ENCODE results near the gene LUC7L2.
"Not testable (repeated sequence)": the region's sequence is repeated elsewhere in the genome, so short reads cannot be mapped to it uniquely, and the experiment has no call there.

The LUC7L2 gene

DNA sequence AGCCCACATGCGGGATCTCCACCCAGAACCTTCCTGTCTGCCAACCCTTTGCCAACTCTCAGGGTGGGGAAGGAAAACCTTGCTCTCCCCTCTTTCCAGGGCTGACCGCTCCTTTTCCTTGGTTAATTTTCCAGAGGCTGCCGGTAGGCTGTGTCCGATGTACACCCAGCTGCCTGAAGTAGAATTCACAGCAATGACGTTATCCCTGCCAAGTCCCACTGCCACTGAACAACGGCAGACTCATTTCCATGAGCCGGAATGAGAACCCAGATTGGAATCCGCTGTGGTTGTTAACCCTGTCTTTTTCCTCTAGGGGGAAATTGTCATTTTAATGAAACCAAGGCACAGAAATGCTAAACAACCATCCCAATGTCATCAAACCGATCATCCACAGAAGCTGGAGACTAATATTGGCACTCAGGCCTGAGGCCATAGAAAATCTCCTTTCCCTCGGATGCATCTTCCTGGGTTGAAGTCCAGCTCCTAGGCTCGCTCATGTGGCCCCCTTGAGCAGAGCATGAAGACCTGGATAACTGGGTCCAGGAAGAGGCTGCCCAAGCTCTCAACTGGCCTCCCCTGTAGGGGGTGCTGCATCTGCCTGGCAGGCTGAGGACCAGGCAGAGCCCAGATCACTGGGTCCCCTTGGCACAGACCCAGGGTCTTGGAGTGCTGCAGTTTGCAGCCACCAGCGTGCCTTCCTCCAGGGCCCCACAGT is 93.4 kb downstream of the LUC7L2 start:
- DNase-seq = no peak

DNA sequence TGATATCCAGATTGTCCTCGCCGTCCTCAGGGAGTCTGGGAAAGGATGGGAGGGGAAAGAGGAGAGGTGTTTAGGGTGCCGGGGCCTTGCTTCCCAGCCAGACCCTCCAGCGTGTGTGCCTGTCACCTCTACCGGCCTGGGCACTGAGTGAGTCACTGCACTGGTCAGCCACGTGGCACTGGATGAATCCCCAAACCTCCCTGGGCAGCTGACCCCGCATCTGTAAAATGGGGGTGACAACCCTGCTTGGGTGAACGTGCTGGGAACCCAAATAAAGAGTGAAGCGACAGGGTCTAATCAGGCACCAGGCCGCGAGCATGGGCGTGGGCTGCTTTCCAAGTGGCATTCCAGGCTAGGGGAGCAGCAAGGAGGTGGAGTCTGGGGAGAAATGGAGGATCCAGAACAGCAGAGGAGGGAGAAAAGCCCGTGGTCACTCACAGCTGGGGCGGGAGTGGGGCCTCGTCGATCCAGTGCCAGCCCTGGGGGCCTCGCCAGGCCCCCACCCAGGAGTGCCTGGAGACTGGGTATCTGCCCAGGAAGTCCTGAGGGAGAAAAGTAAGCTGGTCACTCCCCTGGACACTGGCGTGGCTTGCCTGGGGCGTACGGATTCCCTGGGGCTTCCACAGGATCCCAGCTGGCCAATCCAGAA is 94.1 kb downstream of the LUC7L2 start:
- no peak for DNase-seq

DNA sequence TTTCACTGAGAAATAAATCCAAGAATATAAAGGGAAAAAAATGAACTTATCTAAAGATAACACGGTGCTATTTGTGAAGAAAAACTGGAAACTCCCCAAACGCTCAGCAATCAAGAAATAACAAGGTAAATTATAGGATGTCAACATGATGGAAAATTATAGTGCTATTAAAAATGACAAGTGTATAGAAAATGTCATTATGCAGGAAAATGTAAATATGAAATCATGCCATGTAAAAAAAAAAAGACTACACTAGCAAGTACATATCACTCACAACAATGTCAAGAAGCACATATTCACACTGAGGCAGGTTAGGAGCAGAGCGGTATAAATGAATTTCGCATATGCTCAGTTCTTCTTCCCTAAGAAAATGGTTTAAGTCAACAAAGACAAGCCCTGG is 96.1 kb downstream of the LUC7L2 start:
- no peak for DNase-seq

DNA sequence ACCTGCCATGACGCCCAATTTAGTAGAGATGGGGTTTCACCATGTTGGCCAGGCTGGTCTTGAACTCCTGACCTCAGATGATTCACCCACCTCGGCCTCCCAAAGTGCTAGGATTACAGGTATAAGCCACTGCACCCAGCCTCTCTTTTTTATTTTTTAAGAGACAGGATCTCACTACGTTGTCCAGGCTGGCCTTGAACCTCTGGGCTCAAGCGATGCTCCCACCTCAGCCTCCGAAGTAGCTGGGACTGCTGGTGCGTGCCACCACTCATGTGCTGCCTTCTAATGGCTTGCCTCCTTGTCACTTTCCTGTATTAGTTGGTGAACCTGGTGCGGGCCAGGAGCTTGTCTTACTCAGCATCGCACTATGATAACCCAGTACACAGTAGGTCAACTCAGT is 96.8 kb downstream of the LUC7L2 start:
- DNase-seq = no peak

DNA sequence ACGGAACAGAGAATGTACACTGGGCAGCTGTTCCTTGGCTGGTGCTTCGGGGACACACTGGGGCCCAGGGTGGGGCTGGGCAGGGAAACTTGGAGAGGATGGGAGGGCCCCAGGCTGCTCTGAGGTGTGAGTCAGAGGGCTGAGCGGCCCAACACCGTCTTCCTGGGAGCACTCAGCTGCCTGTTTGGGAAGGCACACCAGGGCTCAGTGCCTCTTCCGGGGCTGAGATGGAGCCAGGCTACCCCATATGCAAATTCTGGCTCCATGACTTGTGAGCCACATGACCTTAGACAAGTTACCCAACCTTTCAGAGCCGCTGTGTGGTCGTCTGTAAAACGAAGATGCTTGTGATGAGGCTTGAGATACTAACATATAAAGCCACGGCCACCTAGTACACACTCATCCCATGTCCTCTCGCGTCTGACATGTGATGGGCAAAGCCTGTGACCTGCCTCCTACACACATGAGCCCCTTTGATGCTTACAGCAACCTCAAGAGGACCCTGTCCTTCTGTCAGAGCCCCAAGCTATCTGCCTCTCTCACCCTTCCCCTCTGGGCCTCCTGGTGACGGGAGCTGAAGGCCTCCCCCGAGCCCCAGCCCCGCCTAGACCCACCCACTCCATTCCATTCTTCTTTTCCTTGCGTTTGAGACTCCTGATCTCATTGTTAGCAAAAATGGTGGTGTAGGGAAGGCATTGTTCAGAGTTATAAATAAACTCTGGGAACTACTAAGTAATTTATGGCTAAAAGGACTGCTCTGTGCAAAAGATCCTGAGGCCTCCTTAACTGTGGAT is 97.7 kb downstream of the LUC7L2 start:
- DNase-seq = no peak

DNA sequence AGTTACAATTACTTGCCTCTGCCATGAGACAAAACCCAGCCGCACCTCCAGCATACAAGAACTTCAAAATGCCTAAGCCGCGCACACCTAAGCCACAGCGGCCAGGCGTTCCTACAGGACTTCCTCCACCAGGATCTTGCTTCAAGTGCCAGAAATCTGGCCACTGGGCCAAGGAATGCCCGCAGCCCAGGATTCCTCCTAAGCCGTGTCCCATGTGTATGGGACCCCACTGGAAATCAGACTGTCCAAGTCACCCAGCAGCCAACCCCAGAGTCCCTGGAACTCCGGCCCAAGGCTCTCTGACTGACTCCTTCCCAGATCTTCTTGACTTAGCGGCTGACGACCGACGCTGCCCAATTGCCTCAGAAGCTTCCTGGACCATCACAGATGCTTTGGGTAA is 103.7 kb downstream of the LUC7L2 start:
- DNase-seq = not testable (repeated sequence)

DNA sequence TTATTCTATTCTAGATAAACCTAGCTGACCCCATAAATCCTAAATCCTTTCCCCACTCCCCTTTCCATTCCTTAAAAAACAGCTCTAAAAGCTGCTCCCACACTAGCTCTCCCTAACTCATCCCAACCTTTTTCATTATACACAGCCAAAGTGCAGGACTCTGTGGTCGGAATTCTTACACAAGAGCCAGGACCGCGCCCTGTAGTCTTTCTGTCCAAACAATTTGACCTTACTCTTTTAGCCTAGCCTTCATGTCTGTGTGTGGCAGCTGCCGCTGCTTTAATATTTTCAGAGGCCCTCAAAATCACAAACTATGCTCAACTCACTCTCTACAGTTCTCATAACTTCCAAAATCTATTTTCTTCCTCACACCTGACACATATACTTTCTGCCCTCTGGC is 104.8 kb downstream of the LUC7L2 start:
- not testable (repeated sequence) for DNase-seq

DNA sequence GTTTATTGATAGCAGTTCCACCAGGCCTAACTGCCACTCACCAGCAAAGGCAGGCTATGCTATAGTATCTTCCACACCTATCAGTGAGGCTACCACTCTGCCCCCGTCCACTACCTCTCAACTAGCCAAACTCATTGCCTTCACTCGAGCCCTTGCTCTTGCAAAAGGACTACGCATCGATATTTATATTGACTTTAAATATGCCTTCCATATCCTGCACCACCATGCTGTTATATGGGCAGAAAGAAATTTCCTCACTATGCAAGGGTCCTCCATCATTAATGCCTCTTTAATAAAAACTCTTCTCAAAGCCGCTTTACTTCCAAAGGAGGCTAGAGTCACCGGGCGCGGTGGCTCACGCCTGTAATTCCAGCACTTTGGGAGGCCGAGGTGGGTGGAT is 105.4 kb downstream of the LUC7L2 start:
- not testable (repeated sequence) for DNase-seq

DNA sequence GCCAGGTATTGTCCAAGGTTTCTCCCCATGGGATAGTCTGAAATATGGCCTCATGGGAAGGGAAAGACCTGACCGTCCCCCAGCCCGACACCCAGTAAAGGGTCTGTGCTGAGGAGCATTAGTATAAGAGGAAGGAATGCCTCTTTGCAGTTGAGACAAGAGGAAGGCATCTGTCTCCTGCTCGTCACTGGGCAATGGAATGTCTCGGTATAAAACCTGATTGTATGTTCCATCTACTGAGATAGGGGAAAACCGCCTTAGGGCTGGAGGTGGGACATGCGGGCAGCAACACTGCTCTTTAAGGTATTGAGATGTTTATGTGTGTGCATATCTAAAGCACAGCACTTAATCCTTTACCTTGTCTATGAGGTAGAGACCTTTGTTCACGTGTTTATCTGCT is 108.0 kb downstream of the LUC7L2 start:
- DNase-seq = not testable (repeated sequence)

DNA sequence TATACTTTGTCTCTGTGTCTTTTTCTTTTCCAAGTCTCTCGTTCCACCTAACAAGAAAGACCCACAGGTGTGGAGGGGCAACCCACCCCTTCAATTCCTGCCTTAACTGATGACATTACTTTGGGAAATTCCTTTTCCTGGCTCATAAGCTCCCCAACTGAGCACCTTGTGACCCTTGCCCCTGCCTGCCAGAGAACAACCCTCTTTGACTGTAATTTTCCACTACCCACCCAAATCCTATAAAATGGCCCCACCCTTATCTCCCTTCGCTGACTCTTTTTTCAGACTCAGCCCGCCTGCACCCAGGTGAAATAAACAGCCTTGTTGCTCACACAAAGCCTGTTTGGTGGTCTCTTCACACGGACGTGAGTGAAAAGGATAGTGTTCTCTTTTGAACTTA is 108.6 kb downstream of the LUC7L2 start:
- DNase-seq = not testable (repeated sequence)

DNA sequence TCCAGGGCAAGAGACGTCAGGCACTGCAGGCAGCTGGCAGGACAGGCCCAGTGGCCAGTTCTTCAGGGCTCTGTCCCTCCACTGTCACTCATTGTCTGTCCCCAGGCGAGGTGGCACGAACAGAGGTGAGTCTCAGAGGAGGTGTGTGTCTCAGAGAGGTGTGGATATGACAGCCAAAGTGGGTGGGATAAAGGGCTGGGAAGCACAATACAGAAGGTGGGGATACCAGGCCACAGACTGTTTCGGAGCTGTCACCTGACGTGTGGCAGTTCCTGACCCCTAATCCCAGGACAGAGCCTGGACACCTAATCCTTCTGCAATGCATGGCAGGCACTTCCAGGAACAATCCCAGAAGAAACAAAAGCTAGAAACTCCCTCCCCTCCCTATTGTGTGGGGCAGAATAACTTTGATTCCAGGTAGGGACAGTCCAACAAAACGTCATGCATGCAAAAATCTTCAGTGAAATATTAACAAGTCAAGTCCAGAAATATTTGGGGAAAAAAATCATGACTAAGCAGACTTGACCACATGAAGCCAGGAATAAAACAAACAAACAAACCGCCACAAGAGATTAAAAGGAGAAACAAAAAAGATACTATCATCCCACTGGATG is 112.2 kb downstream of the LUC7L2 start:
- DNase-seq = no peak
